HepG2 (cell line): Measurements from ENCODE around the gene RHOC. TPM values are rescaled to one million over a fixed set of nuclear protein-coding genes. Genes with fewer than 3 reads are reported as not detected.

ENCODE experiments used
- ATF1 ChIP-seq: IDR thresholded peaks from 2 replicates; pipeline ENCODE4 v1.6.1; 2016; ENCODE audit warnings: mild to moderate bottlenecking, control low read depth
- CHD2 ChIP-seq: IDR thresholded peaks from 2 replicates; pipeline ENCODE4 v1.6.1; 2011; ENCODE audit warnings: low read depth, low read length, improper control_type of control experiment
- GATAD1 ChIP-seq: IDR thresholded peaks from 2 replicates; pipeline ENCODE4 v1.6.1; 2016; ENCODE audit warnings: missing genetic modification reagents, missing compliant biosample characterization
- GFI1 ChIP-seq: sonication (generic); formaldehyde crosslinking; IDR thresholded peaks from 2 replicates; pipeline ENCODE4 v1.5.0; 2020; ENCODE audit warnings: missing genetic modification reagents, mild to moderate bottlenecking, borderline replicate concordance
- HMG20A ChIP-seq: IDR thresholded peaks from 2 replicates; pipeline ENCODE4 v1.6.1; 2016; ENCODE audit warnings: borderline replicate concordance
- KLF6 ChIP-seq: IDR thresholded peaks from 2 replicates; pipeline ENCODE4 v1.8.0; 2016; ENCODE audit warnings: missing biosample characterization, missing genetic modification reagents
- MYC ChIP-seq: sonication (generic); formaldehyde crosslinking; IDR thresholded peaks from 2 replicates; pipeline ENCODE4 v1.9.0; 2021; ENCODE audit warnings: missing genetic modification reagents, borderline replicate concordance
- NR1H2 ChIP-seq: sonication (generic); formaldehyde crosslinking; IDR thresholded peaks from 2 replicates; pipeline ENCODE4 v1.8.1; 2022; ENCODE audit warnings: low read depth, missing genetic modification reagents, borderline replicate concordance
- PCBP1 ChIP-seq: fragments of 200-400 bp; formaldehyde crosslinking; IDR thresholded peaks from 2 replicates; pipeline ENCODE4 v1.6.1; 2017; ENCODE audit warnings: mild to moderate bottlenecking, low read depth, low read length, borderline replicate concordance
- PHB2 ChIP-seq: fragments of 450-650 bp; IDR thresholded peaks from 2 replicates; pipeline ENCODE4 v1.6.1; 2018; ENCODE audit not compliant: partially characterized antibody
- SMAD9 ChIP-seq: sonication (generic); formaldehyde crosslinking; IDR thresholded peaks from 2 replicates; pipeline ENCODE4 v1.5.1; 2020; ENCODE audit warnings: mild to moderate bottlenecking, missing genetic modification reagents
- SMARCC2 ChIP-seq: fragments of 450-650 bp; IDR thresholded peaks from 2 replicates; pipeline ENCODE4 v1.6.1; 2017; ENCODE audit warnings: antibody characterized with exemption, mild to moderate bottlenecking
- TRIM24 ChIP-seq: sonication (generic); formaldehyde crosslinking; IDR thresholded peaks from 2 replicates; pipeline ENCODE4 v1.8.0; 2022; ENCODE audit warnings: mild to moderate bottlenecking, missing genetic modification reagents
- ZBTB49 ChIP-seq: sonication (generic); formaldehyde crosslinking; IDR thresholded peaks from 2 replicates; pipeline ENCODE4 v1.4.0; 2020; ENCODE audit warnings: missing genetic modification reagents, borderline replicate concordance
- ZMYM3 ChIP-seq: sonication (generic); formaldehyde crosslinking; IDR thresholded peaks from 2 replicates; pipeline ENCODE4 v1.5.1; 2020; ENCODE audit warnings: mild to moderate bottlenecking, missing genetic modification reagents
- ZNF12 ChIP-seq: sonication (generic); formaldehyde crosslinking; IDR thresholded peaks from 2 replicates; pipeline ENCODE4 v1.5.0; 2020; ENCODE audit warnings: missing genetic modification reagents
- ZNF121 ChIP-seq: sonication (generic); formaldehyde crosslinking; IDR thresholded peaks from 2 replicates; pipeline ENCODE4 v1.5.0; 2020; ENCODE audit warnings: mild to moderate bottlenecking, missing genetic modification reagents
- ZNF362 ChIP-seq: sonication (generic); formaldehyde crosslinking; IDR thresholded peaks from 2 replicates; pipeline ENCODE4 v1.4.0; 2020; ENCODE audit warnings: missing genetic modification reagents, mild to moderate bottlenecking, borderline replicate concordance
- ZNF367 ChIP-seq: sonication (generic); formaldehyde crosslinking; IDR thresholded peaks from 2 replicates; pipeline ENCODE4 v1.4.0; 2020; ENCODE audit warnings: missing genetic modification reagents, borderline replicate concordance
- ZNF567 ChIP-seq: sonication (generic); formaldehyde crosslinking; IDR thresholded peaks from 2 replicates; pipeline ENCODE4 v1.8.1; 2023; ENCODE audit warnings: mild to moderate bottlenecking, missing genetic modification reagents, borderline replicate concordance
- ZNF841 ChIP-seq: sonication (generic); formaldehyde crosslinking; IDR thresholded peaks from 2 replicates; pipeline ENCODE4 v1.8.1; 2023; ENCODE audit warnings: missing genetic modification reagents, borderline replicate concordance
- polyA plus RNA-seq, 8 experiments: library from polyadenylated mRNA; depleted of rRNA in 3 of 8; stranded (reverse) in 7 of 8; unstranded in 1 of 8; fragments of >200 nt; fragmentation: Illumina TruSeq in 4 of 8; extraction: Trizol in 4 of 8; gene quantifications; 2 replicates each; pipeline versions ENCODE4 v1.2.1 to v1.2.3, GENCODE V29; 2011 to 2016; ENCODE audit warnings: low read depth in 4 of 8, missing spikeins in 1 of 8, mixed read lengths in 1 of 8; ENCODE audit not compliant: insufficient read depth in 1 of 8
- total RNA-seq, 5 experiments: library from RNA; depleted of rRNA; stranded (reverse); fragments of >200 nt; fragmentation: Illumina TruSeq; extraction: Trizol; gene quantifications; 2 replicates each; pipeline ENCODE4 v1.2.3, GENCODE V29; 2016; ENCODE audit warnings: low read depth in 1 of 5
- TF ChIP-seq, protein P1 (sequence below): sonication (generic); formaldehyde crosslinking; IDR thresholded peaks from 2 replicates; pipeline ENCODE4 v1.4.0; 2020; ENCODE audit warnings: missing genetic modification reagents
- TF ChIP-seq, protein P2 (sequence below): sonication (generic); formaldehyde crosslinking; IDR thresholded peaks from 2 replicates; pipeline ENCODE4 v1.5.1; 2020; ENCODE audit warnings: mild to moderate bottlenecking, missing genetic modification reagents

The RHOC gene
- total and polyA plus RNA-seq, 2 of the 13 experiments (the other 11 are each of a cell fraction or from before 2014, with no cell fraction given): 64.3 to 182 TPM

DNA sequence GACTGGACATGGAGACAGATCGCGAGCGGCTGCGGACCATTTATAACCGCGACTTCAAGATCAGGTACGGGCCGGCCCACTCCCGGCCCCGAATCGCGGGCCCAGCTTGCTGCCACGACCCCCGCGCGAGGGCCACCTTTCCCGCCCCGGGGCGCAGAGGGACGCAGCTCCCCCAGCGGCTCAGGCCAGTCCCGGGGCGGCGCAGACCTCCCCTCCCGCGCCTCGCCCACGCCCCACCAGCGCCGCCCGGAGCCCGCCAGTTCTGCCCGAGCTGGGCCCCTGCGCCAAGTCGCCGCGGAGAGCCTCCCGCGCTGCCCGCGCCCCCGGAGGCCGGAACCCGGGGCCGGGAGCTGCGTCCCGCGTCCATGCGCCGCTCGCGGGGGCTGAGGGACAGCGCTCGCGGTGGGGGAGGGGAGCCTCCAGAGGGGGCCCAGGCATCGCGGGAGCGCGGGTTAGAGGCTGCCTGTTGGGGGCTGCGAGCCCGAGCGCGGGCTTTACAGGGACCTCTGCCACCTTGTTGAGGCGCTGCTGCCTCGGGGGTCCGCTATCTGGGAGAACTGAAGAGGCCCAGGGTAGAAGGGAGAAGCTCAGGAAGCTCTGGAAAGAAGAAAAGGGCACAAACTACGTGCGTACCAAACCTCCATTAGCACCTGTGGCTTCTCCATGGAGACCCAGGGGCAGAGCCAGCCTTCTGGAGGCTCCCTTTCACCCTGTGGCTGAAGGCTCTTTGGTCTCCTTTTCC, 31.8 kb downstream of the RHOC start (continued):
- TF ChIP-seq, protein P1, sequence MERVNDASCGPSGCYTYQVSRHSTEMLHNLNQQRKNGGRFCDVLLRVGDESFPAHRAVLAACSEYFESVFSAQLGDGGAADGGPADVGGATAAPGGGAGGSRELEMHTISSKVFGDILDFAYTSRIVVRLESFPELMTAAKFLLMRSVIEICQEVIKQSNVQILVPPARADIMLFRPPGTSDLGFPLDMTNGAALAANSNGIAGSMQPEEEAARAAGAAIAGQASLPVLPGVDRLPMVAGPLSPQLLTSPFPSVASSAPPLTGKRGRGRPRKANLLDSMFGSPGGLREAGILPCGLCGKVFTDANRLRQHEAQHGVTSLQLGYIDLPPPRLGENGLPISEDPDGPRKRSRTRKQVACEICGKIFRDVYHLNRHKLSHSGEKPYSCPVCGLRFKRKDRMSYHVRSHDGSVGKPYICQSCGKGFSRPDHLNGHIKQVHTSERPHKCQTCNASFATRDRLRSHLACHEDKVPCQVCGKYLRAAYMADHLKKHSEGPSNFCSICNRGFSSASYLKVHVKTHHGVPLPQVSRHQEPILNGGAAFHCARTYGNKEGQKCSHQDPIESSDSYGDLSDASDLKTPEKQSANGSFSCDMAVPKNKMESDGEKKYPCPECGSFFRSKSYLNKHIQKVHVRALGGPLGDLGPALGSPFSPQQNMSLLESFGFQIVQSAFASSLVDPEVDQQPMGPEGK (CRISPR knock-in tag): peak; percentile 80
- no peak for TF ChIP-seq ZNF841
- TF ChIP-seq CHD2: peak; percentile 82
- no peak for TF ChIP-seq ZMYM3 (CRISPR knock-in tag)
- no peak for TF ChIP-seq GATAD1 (CRISPR knock-in tag)
- TF ChIP-seq ZNF12: no peak
- TF ChIP-seq PHB2: no peak
- TF ChIP-seq ZNF121: no peak
- TF ChIP-seq PCBP1: 0 out of 2 replicates have a peak, but pooled peaks have one; percentile 1
- TF ChIP-seq KLF6: 0 out of 2 replicates have a peak, but pooled peaks have one; percentile 14
- TF ChIP-seq TRIM24 (CRISPR knock-in tag): no peak
- no peak for TF ChIP-seq GFI1
- no peak for TF ChIP-seq ATF1
- no peak for TF ChIP-seq ZNF362 (CRISPR knock-in tag)
- no peak for TF ChIP-seq ZNF367 (CRISPR knock-in tag)
- no peak for TF ChIP-seq HMG20A
- no peak for TF ChIP-seq NR1H2 (CRISPR knock-in tag)
- TF ChIP-seq, protein P2, sequence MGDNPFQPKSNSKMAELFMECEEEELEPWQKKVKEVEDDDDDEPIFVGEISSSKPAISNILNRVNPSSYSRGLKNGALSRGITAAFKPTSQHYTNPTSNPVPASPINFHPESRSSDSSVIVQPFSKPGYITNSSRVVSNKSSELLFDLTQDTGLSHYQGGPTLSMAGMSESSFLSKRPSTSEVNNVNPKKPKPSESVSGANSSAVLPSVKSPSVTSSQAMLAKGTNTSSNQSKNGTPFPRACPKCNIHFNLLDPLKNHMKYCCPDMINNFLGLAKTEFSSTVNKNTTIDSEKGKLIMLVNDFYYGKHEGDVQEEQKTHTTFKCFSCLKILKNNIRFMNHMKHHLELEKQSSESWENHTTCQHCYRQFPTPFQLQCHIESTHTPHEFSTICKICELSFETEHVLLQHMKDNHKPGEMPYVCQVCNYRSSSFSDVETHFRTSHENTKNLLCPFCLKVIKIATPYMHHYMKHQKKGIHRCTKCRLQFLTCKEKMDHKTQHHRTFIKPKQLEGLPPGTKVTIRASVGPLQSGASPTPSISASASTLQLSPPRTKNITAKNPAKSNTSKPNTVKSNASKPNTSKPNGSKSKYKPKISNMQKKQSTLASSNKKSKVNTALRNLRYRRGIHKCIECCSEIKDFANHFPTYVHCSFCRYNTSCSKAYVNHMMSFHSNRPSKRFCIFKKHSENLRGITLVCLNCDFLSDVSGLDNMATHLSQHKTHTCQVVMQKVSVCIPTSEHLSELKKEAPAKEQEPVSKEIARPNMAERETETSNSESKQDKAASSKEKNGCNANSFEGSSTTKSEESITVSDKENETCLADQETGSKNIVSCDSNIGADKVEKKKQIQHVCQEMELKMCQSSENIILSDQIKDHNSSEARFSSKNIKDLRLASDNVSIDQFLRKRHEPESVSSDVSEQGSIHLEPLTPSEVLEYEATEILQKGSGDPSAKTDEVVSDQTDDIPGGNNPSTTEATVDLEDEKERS (CRISPR knock-in tag): no peak
- no peak for TF ChIP-seq SMARCC2
- no peak for TF ChIP-seq SMAD9 (CRISPR knock-in tag)
- TF ChIP-seq ZBTB49: no peak
- no peak for TF ChIP-seq ZNF567 (CRISPR knock-in tag)
- TF ChIP-seq MYC (CRISPR knock-in tag): no peak; the same call in 1 of the 2 replicates
